Anterior cingulate cortex (tissue), 58 donors: ENCODE results near the gene TMEM115.

ENCODE experiments used
- DNase-seq, 58 donors: peaks; one replicate each; lab custom pipeline; 2025; lab: John Stamatoyannopoulos, UW

The TMEM115 gene

DNA sequence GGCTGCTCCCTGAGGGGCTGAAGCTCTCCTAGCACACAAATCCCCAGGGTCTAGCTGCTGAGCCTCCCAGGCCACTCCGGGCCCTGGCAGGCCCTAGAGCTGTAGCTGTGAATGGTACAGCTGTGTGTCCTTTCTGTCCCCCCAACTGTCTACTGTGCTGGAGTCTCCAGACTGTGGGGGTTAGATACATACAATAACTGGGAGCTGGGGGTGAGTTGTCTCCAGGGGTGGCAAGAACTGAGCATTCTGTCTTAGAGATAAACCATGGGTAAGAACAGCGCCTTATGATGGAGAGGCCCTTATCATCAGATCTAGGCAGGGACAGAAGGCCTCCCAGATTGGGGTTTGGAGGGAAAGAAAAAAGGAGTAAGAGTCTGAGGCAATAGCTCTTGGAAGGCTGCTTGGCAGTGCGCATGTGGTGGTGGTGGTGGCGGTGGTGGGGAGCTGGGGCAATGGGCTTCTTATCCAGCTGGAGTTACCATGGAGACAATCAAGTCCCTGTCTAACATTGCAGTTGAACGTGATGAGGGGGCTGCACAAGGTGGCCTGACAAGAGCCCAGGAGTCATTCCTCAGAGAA, 5.0 kb downstream of the TMEM115 start:
- DNase-seq = no peak

DNA sequence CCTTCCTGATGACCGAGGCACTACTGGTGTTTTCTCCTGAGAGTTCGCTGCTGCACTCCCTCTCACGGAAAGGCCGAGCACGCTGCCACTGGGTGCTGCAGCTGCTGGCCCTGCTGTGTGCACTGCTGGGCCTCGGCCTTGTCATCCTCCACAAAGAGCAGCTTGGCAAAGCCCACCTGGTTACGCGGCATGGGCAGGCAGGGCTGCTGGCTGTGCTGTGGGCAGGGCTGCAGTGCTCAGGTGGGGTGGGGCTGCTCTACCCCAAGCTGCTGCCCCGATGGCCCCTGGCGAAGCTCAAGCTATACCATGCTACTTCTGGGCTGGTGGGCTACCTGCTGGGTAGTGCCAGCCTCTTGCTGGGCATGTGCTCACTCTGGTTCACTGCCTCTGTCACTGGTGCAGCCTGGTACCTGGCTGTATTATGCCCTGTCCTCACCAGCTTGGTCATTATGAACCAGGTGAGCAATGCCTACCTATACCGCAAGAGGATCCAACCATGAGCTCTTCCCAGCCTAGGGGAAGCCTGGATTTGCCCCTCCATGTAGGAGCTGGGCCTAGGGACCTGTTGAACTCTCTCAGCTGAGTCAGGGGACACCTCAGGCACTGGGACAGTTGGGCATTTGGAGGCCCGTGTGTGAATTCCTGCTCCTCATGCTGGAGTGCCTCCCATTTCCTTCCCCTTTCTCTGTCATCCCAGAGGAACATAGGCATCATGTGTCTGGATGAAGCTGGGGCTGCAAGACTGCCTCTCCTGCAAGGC, 5.9 kb downstream of the TMEM115 start:
- DNase-seq = no peak

DNA sequence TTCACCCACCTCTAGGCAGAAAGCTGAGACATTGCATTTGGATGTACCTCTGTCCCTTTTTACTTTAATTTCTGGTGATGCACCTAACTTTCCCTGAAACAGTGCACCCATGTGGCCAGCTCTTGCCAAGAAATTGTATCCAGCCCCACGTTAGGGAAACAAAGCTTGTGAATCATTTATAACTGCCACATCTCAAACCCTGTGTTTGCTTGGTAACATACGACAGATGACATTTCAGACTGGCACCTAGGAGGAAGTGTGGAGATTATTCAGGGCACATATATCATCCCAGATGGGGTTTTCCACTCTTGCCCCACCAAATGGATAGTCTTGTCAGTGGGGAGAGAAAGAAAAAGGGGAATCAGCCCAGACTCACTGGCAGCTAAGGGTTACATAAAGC, 6.5 kb downstream of the TMEM115 start:
- DNase-seq = no peak

DNA sequence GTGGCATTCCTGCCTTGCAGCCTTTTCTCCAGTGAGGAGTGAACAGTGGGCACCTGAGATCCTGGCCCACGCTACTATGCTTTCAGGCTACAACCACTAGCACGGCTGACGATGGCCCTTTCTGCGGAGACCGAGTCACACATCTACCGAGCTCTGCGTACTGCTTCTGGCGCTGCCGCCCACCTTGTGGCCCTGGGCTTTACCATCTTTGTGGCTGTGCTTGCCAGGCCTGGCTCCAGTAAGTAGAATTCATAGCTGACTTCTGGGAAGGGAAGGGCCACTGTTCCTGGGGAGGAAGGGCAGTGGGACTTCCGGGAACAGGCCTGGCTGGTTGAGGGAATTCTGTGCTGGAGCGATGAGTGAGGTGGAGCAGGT, 8.0 kb downstream of the TMEM115 start:
- peak in 1 of 58 donors; percentile 39 for DNase-seq

DNA sequence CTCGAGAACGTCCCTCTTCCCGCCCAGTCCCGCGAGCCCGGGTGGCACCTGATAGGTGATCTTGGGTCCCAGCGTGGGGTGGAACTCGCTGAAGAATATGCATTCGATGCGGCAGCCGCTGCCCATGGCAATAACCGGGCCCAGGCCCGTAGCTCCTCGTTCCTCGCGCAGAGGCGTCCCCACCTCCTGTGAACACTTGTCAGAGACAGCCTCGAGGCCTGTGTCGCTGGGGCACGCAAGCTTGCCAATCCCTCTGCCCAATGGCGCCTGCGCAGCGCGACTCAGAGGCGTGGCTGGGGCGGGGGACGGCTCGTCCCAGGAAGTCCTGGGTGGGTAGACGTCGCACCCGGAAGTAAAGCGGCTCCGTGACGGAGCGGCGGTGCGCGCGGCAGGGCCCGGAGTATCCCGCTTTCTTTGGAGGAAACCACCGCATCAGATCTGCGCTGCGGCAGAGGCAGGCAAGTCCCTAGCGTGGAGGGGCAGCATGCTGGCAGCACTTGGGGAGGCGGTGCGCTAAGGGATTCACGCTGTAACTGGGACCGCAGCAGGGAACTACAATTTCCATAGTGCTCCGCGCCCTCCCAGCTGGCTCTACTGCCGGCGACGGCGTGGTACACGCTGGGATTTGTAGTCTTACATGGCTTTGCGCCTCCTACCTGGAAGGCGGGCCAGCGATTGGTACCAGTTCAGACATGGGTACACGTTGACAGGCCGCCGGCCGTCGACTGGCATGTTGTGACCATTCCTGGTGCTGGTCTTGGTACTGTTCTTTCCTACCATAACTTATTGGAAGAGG, 8.6 kb downstream of the TMEM115 start, which contains the start of the genes CYB561D2 and NPRL2:
TSS of gene CYB561D2 (plus strand) at position 336 of the 796 bp plus-strand sequence. CDS start 572 bp downstream, outside the sequence.
TSS of gene NPRL2 (minus strand) at position 249 of the 796 bp plus-strand sequence. CDS start at position 126, 123 bp downstream.
- peak; percentile 89 to 99 (median 97) for DNase-seq

DNA sequence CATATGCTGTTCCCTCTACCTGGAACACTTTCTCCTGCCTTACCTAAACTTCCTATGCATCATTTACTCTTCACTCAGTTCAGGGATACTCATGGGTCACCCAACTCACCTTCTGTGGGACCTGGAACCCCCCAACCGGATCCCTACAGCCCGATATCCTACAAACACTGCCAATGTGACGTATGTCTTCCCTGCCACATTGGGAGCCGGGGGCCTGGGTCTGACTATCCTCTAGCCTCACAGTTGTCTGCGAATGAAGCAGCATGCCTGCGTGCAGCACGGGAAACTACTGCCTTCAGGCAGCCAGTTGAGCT, 9.2 kb downstream of the TMEM115 start:
- DNase-seq = peak in 1 of 58 donors; percentile 63

DNA sequence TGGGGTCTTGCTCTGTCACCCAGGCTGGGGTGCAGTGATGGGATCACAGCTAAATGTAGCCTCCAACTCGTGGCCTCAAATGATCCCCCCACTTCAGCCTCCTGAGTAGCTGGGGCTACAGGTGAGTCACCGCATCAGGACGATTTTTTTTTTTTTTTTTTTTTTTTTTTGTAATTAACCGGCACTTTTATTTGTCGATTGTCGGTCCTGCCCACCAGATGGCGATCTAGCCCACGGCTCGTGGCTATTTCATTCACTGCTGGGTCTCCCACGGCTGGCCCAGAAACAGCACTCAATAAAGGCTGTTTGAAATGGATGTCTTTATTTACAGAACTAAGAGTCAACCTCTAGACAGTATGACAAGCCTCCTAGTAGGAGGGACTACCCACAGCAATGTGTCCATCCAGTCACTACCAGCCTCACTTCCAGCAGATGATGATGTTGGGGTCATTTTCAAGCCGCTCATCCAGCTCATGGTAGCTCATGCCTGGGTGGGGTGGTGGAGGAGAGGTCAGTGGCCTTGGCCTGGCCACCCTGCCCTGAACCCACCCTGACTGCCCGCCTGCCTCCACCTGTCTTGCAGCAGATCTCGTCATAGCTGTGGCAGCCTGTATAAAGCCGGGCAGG, 12.0 kb downstream of the TMEM115 start:
- peak in 50 of 58 donors; percentile 6 to 65 (median 35) for DNase-seq

DNA sequence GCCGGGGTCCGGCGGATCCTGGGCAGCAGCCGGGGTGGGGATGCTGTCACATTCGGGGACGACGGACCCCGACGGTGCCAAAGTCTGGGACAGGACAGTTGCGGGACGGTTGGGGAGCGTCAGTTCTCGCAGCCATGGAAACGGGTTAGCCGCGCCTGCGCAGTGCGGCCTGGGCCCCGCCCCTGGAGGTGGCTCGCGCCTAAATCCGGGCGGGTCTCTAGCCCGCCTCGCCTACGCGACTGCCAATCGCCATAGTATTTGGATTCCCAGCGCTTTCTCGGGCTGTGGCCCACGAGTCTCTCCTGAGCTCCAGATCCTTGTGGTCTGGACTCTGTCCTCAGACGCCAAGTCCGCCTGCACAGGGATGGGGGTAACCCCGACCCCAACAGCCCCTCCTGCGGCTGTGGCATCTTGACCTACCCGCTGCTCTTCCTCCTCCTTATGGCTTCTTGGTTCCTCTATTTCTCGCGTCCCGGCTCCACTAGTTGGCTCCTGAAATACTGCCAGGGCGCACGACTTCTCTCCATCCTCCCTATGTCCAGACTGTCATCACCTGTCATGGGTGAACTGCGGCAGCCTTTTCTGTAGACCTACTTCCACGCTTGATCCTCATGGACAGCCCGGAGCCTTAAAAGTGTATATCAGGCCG, 13.6 kb downstream of the TMEM115 start, which contains the start of gene ZMYND10:
TSS of gene ZMYND10 (minus strand) at position 147 of the 649 bp plus-strand sequence. CDS start 153 bp downstream, outside the sequence.
- DNase-seq = peak in 30 of 58 donors; percentile 10 to 65 (median 28)

DNA sequence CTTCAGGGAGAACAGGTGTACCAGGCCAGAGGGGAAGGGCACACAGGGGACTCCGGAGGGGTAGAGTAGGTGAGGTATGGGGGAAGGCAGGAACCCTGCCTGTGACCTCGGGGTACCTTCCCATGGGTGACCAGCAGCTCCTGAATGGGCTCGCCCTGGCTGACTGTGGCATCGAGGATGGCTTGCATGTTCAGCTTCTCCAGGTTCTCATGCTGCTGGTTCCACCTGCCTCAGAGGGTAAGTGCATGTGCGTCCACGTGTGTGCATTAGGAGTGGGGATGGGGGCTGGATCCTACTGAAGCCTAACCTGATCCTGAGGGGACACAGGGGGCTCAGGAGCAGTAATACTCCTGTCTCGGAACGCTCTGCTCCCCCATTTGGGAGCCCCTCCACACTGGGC, 14.3 kb downstream of the TMEM115 start:
- no peak for DNase-seq

DNA sequence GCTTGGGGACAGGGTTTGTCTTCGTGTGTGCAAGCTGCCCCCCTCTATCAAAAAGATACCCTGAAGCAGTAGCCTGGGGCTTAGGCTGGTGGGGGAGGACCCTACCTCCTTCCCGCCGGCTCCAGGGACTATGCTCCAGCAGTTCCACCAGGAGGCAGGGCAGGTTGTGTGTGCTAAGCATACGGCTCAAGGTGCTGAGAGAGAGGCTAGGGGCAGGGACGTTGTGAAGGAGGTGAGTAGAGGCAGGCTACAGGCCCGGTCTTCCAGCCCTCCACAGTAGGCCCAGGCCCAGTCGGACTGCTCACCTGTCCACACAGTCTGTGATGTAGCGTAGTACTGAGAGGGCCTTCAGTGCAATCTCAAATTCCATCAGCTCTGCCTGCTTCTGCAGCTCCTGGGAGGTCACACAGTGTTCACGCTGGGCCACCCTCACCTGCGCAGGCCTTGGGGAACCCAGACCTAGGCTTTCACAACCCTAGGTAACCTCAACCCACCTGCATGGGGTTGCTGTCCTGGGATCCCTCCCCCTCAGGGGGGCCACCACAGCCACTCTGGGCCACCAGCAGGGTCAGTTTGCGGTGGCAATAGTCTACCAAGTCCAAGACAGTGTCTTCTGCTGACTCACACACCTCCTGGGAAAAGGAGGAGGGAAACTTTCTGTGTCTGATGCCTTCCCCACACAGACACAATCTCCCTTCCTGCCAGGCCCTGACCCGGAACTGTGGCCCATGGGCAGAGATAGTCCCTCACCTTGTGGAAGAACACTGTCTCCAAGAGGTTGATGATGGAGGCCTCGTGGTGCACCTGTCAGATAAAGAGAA, 16.3 kb downstream of the TMEM115 start:
- no peak for DNase-seq

DNA sequence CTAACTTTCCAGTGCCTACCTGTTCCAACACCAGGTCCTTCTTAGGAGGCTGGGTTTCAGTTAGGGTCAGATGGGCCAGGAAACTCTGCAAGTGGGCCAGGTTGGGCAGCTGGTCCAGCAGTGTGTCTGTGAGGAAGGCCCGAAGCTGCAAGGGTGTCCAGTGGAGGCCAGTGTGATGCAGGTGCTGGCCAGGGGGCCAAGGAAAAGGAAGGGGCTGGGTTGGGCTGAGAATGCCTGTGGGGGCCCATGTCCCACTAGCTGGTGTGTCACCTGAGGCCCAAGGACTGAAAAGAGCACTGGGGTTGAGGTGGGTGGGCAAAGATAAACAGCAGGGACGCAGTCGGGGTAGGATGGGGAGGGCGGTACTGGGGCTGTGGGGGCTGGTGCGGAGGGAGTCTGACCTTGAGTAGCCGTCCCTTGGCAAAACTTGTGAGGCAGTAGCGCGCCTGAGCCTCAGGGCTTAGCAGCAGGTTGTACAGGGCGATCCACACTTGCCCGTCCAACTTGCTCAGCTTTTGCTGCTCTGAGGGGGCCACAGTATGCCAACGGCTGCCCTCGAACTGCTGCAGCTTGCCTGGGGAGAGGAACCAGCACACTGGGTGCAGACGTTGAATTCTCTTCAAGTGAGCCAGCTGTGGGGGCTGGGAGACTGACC, 17.2 kb downstream of the TMEM115 start:
- DNase-seq = no peak

DNA sequence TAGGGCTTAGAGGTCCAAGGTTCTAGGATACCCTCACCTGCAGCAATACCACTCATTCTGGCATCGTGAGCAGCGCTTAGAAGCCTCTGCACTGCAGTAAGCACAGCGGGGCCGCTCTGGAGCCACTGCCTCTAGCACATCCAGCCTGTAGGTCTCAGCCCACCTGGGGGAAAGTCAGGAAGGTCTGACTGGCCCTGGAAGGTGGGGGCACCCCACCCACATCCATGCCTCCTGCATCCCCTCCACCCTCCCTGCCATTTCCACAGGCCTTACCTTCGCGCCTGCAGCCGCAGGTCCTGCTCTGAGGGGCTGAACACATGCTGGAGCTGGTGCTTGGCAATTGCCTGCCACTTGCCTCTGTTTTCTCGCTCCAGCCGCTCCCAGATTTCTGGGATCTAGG, 17.8 kb downstream of the TMEM115 start:
- DNase-seq = no peak

DNA sequence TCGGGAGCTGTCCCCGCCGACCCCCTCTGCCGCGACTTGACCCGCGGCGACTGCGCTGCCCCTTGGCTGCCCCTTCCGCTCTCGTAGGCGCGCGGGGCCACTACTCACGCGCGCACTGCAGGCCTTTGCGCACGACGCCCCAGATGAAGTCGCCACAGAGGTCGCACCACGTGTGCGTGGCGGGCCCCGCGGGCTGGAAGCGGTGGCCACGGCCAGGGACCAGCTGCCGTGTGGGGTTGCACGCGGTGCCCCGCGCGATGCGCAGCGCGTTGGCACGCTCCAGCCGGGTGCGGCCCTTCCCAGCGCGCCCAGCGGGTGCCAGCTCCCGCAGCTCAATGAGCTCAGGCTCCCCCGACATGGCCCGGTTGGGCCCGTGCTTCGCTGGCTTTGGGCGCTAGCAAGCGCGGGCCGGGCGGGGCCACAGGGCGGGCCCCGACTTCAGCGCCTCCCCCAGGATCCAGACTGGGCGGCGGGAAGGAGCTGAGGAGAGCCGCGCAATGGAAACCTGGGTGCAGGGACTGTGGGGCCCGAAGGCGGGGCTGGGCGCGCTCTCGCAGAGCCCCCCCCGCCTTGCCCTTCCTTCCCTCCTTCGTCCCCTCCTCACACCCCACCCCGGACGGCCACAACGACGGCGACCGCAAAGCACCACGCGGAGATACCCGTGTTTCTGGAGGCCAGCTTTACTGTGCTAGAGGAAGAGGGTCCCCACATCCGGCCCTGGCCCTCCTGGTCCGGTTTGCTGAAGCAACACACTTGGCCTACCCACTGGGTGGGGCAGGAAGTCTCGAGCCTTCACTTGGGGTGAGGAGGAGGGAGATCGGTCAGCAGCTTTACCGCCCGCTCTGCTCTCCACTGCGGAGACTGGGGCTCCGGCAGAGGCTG, 18.6 kb downstream of the TMEM115 start, which contains the start of gene RASSF1:
TSS of gene RASSF1 (minus strand) at position 389 of the 882 bp plus-strand sequence. CDS start at position 358, 31 bp downstream.
- peak in 3 of 58 donors; percentile 20 to 40 (median 35) for DNase-seq

DNA sequence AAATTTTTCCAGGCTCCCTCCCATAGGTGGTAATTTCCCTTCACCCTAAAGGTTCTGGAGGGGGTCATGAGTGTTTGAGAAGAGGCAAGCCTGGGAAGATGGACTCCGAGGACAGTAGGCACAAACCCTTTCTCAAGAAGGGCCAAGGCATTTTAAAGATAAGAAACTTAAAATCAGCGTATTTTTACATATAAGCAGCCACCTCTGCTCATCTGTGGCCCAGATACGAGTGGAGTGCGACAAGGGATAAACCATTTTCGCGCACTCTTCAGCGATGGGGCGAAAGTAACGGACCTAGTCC, 19.2 kb downstream of the TMEM115 start:
- DNase-seq = no peak

DNA sequence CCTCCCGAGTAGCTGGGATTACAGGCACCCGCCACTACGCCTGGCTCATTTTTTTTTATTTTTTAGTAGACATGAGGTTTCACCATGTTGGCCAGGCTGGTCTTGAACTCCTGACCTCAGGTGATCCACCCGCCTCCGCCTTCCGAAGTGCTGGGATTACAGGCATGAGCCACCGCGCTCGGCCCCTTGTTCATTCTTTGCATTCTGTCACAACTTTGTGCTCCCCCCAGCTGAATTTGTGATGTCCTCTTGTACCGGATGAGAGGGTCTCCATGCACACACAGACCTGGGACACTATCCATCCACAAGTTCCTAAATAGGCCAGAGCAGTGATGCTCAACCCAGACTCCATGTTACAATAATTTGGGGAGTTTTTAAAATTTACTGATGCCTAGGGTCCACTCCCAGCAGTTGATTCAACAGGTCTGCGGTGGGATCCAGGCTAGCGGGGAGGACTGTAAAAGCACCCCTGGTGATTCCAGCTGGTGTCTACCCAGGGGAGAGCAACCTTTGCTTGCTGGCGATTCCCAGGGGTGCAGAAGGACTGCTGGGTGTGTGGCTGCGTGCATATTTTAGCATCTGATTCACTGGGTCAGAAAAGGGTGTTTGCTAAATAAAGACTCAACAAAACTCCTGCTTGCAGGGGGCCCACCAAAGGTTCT, 19.7 kb downstream of the TMEM115 start:
- DNase-seq = no peak

DNA sequence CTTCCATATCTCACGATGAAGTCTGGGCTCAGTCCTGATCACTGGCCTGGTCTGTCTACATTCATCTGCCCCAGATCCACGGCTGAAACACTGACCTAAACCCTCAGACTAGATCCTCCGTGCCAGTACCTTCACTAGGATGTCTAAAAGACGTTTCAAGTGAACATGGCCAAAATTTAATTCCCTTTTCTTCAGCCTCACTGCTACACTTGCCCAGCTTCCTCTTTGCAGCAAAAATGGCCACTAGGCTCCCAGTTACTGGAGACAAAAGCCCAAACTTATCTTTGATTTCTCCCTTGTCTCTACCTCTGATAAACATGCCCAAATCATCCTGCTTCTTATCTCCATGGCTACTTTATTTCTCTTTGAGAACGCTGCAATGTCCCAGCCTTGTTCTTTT, 20.4 kb downstream of the TMEM115 start:
- no peak for DNase-seq

DNA sequence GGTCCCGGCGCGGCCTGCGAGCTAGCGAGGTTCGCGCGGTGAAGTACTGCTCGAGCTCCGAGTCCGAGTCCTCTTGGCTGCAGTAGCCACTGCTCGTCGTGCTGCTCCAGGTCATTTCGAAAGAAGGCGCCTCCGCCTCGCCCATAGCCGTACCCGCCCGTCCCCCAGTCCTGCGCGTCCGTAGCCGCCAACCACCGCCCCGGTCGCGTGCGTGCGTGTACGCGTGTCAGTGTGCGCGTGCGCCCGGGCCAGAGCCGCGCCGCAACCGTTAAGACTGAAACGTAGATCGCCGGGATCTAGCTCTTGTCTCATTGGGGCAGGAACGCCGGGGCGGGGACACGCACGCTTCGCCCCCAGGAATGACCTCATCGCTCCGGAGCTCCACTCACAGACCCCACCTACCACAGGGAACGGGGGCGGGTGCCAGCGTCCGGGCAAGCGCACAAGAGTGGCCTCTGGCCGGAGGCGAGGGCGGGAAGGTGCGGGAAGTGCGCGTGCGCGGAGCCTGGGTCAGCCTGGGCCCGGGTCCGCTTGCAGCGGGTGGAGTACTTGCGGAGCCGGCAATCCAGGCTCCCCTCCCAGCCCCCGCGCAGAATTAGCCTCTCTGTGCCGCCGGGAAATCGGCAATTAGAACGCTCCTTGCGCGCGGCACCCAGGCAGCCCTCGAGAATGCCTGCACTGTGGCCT, 22.0 kb downstream of the TMEM115 start:
- DNase-seq = peak; percentile 85 to 99 (median 97)
